Loucy (cell line): ENCODE measurements around the gene HOXC11.

Experiments used
- H2AFZ ChIP-seq: fragments of 200-600 bp; sonication (generic); 2 replicates; pipeline ENCODE4 v1.6.0; 2016; ENCODE audit warnings: antibody characterized with exemption, mild to moderate bottlenecking, low read length, moderate library complexity
- H3F3A ChIP-seq: fragments of 200-600 bp; 2 replicates; pipeline ENCODE4 v1.6.0; 2016; ENCODE audit warnings: antibody characterized with exemption, low read depth, mild to moderate bottlenecking
- H3K27me3 ChIP-seq: fragments of 200-600 bp; sonication (generic); 2 replicates; pipeline ENCODE4 v1.6.1; 2014; ENCODE audit warnings: low read length, mild to moderate bottlenecking; ENCODE audit not compliant: insufficient read depth, poor library complexity, severe bottlenecking
- H3K36me3 ChIP-seq: fragments of 200-600 bp; sonication (generic); 2 replicates; pipeline ENCODE4 v1.6.1; 2016; ENCODE audit warnings: low read length; ENCODE audit not compliant: insufficient read depth
- H3K4me1 ChIP-seq: fragments of 200-600 bp; sonication (generic); 2 replicates; pipeline ENCODE4 v1.5.1; 2014; ENCODE audit warnings: low read length, mild to moderate bottlenecking; ENCODE audit not compliant: insufficient read depth, poor library complexity, severe bottlenecking
- H3K4me2 ChIP-seq: fragments of 200-600 bp; sonication (generic); 2 replicates; pipeline ENCODE4 v1.6.0; 2014; ENCODE audit warnings: antibody characterized with exemption, low read length, low read depth, mild to moderate bottlenecking; ENCODE audit not compliant: poor library complexity, severe bottlenecking
- H3K4me3 ChIP-seq: fragments of 200-600 bp; sonication (generic); 2 replicates; pipeline ENCODE4 v1.5.1; 2014; ENCODE audit warnings: low read length, mild to moderate bottlenecking, mixed read lengths; ENCODE audit not compliant: poor library complexity, severe bottlenecking
- H3K79me2 ChIP-seq: fragments of 200-600 bp; sonication (generic); 2 replicates; pipeline ENCODE4 v1.6.1; 2014; ENCODE audit warnings: low read length; ENCODE audit not compliant: insufficient read depth
- H3K9ac ChIP-seq: fragments of 200-600 bp; sonication (generic); 2 replicates; pipeline ENCODE4 v1.6.0; 2014; ENCODE audit warnings: mild to moderate bottlenecking, low read depth, low read length, moderate library complexity; ENCODE audit not compliant: poor library complexity, severe bottlenecking
- H3K9me2 ChIP-seq: fragments of 200-600 bp; sonication (generic); replicated peaks from 2 replicates; pipeline ENCODE4 v1.6.1; 2016; ENCODE audit warnings: low read depth, low read length, mixed read lengths
- H3K9me3 ChIP-seq: fragments of 200-600 bp; sonication (generic); 2 replicates; pipeline ENCODE4 v1.6.1; 2014; ENCODE audit warnings: mild to moderate bottlenecking, antibody characterized with exemption, low read length, low read depth; ENCODE audit not compliant: insufficient read depth
- H4K20me1 ChIP-seq: fragments of 200-600 bp; sonication (generic); 2 replicates; pipeline ENCODE4 v1.6.0; 2014; ENCODE audit warnings: antibody characterized with exemption, low read length, mild to moderate bottlenecking; ENCODE audit not compliant: insufficient read depth, poor library complexity, severe bottlenecking
- EZH2phosphoT487 ChIP-seq: fragments of 200-600 bp; IDR thresholded peaks from 2 replicates; pipeline ENCODE4 v1.6.1; 2018; ENCODE audit warnings: antibody characterized with exemption, mild to moderate bottlenecking, moderate library complexity, borderline replicate concordance
- TF ChIP-seq, protein P1 (sequence below): fragments of 200-600 bp; sonication (generic); conservative IDR thresholded peaks from 2 replicates; pipeline ENCODE4 v1.5.1; 2014; ENCODE audit warnings: mild to moderate bottlenecking, antibody characterized with exemption, low read length

HOXC11 gene

DNA sequence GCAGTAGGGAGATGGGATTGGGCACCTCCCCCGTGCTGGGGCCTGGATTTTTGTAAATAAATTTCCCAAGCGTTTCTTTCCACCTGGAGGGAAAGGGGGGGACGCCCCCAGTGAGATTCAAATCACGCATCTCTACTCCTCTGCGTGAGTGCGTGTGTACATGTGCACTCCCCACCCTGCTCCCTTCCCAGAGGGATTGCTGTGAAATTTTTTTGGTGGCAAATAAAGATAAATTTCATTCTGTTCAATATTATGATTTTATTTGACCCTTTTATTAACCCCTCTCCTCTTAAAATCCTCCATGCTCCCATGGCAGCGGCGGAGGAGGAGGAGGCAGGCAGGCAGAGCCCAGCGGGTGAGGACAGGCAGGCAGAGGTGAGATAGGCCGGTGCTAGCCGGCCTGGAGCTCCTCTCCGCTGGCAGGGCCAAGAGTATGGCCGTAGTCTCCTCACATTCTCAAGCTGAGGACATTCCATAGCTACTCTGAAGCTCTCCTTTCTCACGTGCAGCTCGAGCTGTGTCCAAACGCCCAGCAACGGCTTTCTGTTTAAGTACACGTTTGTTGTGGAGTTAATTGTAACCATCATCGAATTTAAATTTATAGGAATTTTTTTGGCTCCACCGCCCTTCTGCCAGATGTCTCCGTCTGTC, 3.4 kb downstream of the HOXC11 start:
- H3K79me2 ChIP-seq: no peaks in the 10 kb centered on the region
- no peak overlapping the region for H3K4me2 ChIP-seq
- no peaks in the 10 kb centered on the region for H3K27me3 ChIP-seq
- H3K36me3 ChIP-seq: no peaks in the 10 kb centered on the region
- no peak overlapping the region for H3K4me3 ChIP-seq
- no peak overlapping the region for H3K9ac ChIP-seq
- H4K20me1 ChIP-seq: no peaks in the 10 kb centered on the region
- TF ChIP-seq, protein P1, sequence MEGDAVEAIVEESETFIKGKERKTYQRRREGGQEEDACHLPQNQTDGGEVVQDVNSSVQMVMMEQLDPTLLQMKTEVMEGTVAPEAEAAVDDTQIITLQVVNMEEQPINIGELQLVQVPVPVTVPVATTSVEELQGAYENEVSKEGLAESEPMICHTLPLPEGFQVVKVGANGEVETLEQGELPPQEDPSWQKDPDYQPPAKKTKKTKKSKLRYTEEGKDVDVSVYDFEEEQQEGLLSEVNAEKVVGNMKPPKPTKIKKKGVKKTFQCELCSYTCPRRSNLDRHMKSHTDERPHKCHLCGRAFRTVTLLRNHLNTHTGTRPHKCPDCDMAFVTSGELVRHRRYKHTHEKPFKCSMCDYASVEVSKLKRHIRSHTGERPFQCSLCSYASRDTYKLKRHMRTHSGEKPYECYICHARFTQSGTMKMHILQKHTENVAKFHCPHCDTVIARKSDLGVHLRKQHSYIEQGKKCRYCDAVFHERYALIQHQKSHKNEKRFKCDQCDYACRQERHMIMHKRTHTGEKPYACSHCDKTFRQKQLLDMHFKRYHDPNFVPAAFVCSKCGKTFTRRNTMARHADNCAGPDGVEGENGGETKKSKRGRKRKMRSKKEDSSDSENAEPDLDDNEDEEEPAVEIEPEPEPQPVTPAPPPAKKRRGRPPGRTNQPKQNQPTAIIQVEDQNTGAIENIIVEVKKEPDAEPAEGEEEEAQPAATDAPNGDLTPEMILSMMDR: no peak
- TF ChIP-seq EZH2phosphoT487: no peak
- no peak overlapping the region for H2AFZ ChIP-seq
- H3K4me1 ChIP-seq: peaks cover 20% of the 10 kb centered on the region
- H3F3A ChIP-seq: no peaks in the 10 kb centered on the region
- no peaks in the 10 kb centered on the region for H3K9me2 ChIP-seq
- no peaks in the 10 kb centered on the region for H3K9me3 ChIP-seq

DNA sequence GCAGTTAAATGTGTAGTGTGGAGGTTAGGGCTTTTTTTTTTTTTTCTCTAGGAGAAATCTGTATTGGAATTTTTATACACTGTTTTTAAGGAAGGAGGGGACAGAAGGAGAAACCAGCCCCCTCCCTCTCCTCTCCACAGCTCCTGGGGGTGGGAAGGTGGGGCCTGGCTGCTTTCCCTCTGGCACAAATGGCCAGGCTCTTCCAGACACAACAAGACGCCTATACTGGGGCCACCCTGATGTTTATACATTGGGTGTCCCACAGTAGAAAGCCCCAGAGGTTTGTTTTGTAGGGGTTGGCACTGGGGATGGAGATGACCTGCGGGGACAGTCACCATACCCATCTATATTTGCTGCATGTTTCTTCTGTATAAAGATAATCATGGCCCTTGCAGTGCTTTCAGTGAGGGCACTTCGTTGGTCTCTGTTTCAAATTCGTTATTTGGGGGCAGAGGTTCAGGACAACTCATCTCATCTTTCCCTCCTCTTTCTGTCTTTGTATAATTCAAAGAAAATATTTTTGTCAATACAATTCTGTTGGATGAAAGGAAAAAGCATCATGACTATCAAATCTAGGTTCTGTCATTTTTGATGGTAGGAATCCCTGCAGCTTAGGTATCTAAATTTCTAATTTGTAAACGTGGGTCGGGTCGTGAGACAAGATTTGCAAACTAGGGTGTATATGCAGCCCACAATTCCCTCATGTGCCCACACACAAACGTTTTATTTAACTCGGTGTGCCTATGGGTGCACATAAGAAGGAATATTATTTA, 4.1 kb downstream of the HOXC11 start:
- TF ChIP-seq, protein P1: no peak
- TF ChIP-seq EZH2phosphoT487: no peak
- Histone ChIP-seq H3K4me3 (no peak overlapping the region), H2AFZ (no peak overlapping the region), H3K27me3 (no peaks in the 10 kb centered on the region), H3K36me3 (no peaks in the 10 kb centered on the region), H3K9me2 (no peaks in the 10 kb centered on the region), H3K79me2 (no peaks in the 10 kb centered on the region), H3F3A (no peaks in the 10 kb centered on the region), H3K9me3 (no peaks in the 10 kb centered on the region), H3K4me1 (peaks cover 20% of the 10 kb centered on the region), H3K4me2 (no peak overlapping the region), H4K20me1 (no peaks in the 10 kb centered on the region), H3K9ac (no peak overlapping the region)

DNA sequence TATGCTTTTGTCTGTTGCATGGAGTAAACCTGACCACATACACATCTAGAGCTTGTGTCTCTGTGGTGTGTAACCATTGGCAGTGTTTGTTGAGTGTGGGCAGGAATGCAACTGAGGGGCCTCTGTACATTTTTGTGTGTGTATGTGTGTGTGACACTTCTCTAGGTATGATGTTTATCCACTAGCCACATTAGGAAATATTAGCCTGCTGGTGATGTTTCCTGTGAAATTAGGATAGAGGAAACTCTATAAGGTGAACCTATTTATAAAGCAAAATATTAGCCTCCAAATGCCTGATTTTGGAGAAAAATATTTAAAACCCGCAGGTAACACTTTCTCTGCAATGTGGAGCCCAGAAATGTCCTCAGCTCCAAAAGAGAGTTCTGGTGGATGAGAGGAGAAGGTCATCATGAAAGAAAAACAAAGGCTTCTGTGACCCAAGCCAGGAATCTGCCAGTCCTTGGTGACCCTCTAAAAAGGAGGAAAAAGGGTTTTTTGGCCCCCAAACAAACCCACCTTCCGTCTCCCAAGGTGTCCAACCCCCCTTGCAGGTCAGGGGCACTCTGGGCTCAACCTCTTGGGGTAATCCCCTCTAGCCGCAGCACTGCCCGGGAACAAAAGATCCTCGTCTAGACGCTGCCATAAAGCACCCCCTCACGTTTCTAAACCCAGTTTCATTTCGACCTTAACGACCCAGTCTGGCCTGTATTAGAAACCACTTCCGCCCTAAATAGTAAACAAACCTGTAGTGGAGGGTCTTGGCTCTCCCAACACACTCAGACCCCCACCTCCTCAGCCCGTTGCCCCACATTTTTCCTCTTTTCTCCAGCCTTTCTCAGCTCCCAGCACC, 4.9 kb downstream of the HOXC11 start:
- Histone ChIP-seq H3K4me3 (no peak overlapping the region), H4K20me1 (no peaks in the 10 kb centered on the region), H3F3A (no peaks in the 10 kb centered on the region), H3K27me3 (no peaks in the 10 kb centered on the region), H3K36me3 (no peaks in the 10 kb centered on the region), H2AFZ (no peak overlapping the region), H3K9ac (no peak overlapping the region), H3K4me1 (peaks cover 20% of the 10 kb centered on the region), H3K79me2 (no peaks in the 10 kb centered on the region), H3K9me3 (no peaks in the 10 kb centered on the region), H3K9me2 (no peaks in the 10 kb centered on the region), H3K4me2 (no peak overlapping the region)
- TF ChIP-seq, protein P1: no peak
- no peak for TF ChIP-seq EZH2phosphoT487
